HG03342 (cell line): ENCODE measurements around the gene BICRAL.
"Not testable (repeated sequence)": the region's sequence is repeated elsewhere in the genome, so short reads cannot be mapped to it uniquely, and the experiment has no call there.

Experiments used
- ATAC-seq: cut with Tn5 transposase; IDR thresholded peaks from one replicate; pipeline ENCODE4 v1.9.1; 2021; ENCODE audit warnings: mild to moderate bottlenecking, moderate library complexity; ENCODE audit not compliant: unreplicated experiment

The BICRAL gene

GRCh38 chr6:42891199-42891722 is 109.4 kb downstream of the BICRAL start:
- ATAC-seq: no peak

GRCh38 chr6:42894041-42894828 is 112.4 kb downstream of the BICRAL start:
- ATAC-seq: not testable (repeated sequence)

GRCh38 chr6:42896178-42896719 is 114.4 kb downstream of the BICRAL start:
- no peak for ATAC-seq

DNA sequence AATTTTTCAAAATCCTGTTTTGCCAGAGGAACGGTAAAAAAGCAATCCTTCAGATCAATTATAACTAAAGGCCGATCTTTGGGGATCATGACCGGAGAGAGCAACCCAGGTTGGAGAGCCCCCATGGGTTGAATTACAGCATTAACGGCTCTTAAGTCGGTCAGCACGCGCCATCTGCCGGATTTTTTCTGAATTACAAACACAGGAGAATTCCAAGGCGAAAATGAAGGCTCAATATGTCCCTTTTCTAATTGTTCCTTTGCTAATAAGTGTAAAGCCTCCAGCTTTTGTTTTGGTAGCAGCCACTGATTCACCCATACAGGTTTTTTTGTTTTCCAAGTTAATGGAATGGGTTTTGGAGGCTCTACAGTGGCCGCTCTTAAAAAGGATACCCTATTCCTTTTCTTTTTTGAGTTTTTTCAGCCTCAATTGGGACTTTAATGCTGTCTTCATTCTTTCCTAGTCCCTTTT is 117.1 kb downstream of the BICRAL start:
- ATAC-seq: no peak

GRCh38 chr6:42899871-42900270 is 118.0 kb downstream of the BICRAL start:
- ATAC-seq: no peak

GRCh38 chr6:42901538-42901957 is 119.7 kb downstream of the BICRAL start:
- peak; percentile 52 for ATAC-seq

DNA sequence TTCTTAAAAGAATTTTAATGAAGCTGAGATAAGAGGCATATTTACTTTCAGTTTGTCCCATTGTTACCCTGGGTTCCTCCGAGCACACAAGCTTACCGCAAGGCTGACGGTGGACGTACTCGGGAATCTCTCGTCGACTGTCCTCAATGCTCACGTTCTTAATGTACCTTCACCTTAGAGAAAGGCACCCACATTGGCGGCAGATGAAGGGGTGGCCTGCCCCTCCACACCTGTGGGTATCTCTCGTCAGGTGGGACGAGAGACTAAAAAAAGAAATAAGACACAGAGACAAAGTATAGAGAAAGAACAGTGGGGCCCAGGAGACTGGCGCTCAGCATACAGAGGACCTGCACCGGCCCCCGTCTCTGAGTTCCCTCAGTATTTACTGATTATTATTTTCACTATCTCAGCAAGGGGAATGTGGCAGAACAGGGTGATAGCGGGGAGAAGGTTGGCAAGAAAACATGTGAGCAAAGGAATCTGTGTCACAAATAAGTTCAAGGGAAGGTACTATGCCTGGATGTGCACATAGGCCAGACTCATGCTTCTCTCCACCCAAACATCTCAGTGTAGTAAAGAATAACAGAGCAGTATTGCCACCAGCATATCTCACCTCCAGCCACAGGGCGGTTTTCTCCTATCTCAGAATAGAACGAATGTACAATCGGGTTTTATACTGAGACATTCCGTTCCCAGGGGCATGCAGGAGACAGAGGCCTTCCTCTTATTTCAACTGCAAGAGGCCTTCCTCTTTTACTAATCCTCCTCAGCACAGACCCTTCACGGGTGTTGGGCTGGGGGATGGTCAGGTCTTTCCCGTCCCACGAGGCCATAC is 120.8 kb downstream of the BICRAL start:
- not testable (repeated sequence) for ATAC-seq

GRCh38 chr6:42904467-42904866 is 122.6 kb downstream of the BICRAL start:
- ATAC-seq: no peak

GRCh38 chr6:42907336-42907735 is 125.5 kb downstream of the BICRAL start:
- no peak for ATAC-seq

GRCh38 chr6:42909835-42910234 is 128.0 kb downstream of the BICRAL start:
- ATAC-seq: no peak

DNA sequence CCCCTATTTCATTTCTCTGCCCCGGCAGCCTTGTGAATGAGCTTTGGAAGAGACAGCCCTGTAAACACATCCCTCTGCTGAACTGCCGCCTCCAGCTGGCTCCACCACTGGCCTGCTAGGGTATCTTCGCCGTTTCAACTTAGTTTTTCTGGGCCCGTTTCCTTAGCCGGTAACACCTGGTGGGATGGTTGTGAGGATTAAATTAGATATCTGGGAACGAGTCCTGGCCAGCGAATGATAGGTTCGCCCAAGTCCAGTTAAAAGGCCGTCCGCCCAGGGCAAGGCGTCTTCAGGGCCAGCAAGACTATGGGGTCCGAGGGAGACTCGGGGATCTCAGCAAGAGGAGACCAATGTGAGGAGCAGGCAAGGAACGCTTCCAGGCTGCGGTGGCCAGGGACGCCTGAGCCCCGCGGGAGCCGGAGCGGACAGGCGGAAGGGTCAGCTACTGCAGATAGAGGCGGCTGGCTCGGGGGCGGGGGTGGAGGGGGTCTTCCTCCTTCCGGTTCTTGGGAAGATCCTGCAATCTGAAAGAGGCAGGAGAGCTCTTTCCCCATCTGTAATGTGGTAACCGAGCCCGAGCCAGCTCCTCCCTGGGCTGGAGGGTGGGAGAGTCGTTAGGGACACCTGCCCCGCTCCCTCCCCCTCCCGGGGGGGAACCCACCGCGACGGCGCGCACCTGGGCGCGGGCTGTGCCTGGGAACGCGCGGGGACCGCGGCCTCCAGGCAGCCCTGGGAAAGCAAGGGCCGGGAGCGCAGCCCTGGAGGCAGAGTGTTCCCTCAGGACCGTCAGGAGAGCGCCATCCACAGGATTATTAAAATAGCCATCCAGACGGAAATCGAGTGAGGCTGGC is 129.5 kb downstream of the BICRAL start:
- ATAC-seq: no peak

GRCh38 chr6:42914546-42914945 is 132.7 kb downstream of the BICRAL start:
- no peak for ATAC-seq

- no peak for ATAC-seq
Observed at GRCh38 chr6:42915732-42916131, 133.9 kb downstream of the BICRAL start, which contains the start of gene PTCRA. Gene PTCRA, plus strand, starts transcription at chr6:42916053. Its CDS starts 17 bp downstream, at chr6:42916070.

GRCh38 chr6:42916288-42916687 is 134.4 kb downstream of the BICRAL start:
- no peak for ATAC-seq
